Natural killer cell treated with Interleukin-12 subunit alpha and Interleukin-12 subunit beta and Interleukin-15 and Interleukin-18, amount 100 ng/mL, for 72 hours (primary cell): Measurements from ENCODE around the gene DNHD1. TPM values are rescaled to one million over a fixed set of nuclear protein-coding genes. Genes with fewer than 3 reads are reported as not detected.

Experiments
- ATAC-seq, 2 donors: fragments of 150-1000 bp; cut with Tn5 transposase in 1 of 2; sonication (Bioruptor Pico), chemical (Tn5 transposase) in 1 of 2; 2 replicates each; pipeline ENCODE4 v1.10.0; 2021
- DNase-seq: peaks from one replicate; pipeline ENCODE4 v3.0.0; 2022; ENCODE audit warnings: low spot score
- H3K27ac Mint-ChIP-seq, 2 donors: 1 replicate in 1 of 2; 2 replicates in 1 of 2; pipeline ENCODE4 v1.8.0; 2022; ENCODE audit warnings: mixed read lengths in 2 of 2, mild to moderate bottlenecking in 1 of 2, moderate library complexity in 1 of 2
- H3K27me3 Mint-ChIP-seq, 2 donors: 1 replicate in 1 of 2; 2 replicates in 1 of 2; pipeline ENCODE4 v1.8.0; 2022; ENCODE audit warnings: mixed read lengths in 2 of 2
- H3K36me3 Mint-ChIP-seq: one replicate; pipeline ENCODE4 v1.8.0; 2022; ENCODE audit warnings: mixed read lengths
- H3K4me1 Mint-ChIP-seq, 2 donors: 1 replicate in 1 of 2; 2 replicates in 1 of 2; pipeline ENCODE4 v1.8.0; 2022; ENCODE audit warnings: low read depth in 2 of 2, mixed read lengths in 2 of 2, mild to moderate bottlenecking in 1 of 2
- H3K4me3 Mint-ChIP-seq: one replicate; pipeline ENCODE4 v1.8.0; 2022; ENCODE audit warnings: mixed read lengths
- H3K9me3 Mint-ChIP-seq: 2 replicates; pipeline ENCODE4 v1.8.0; 2022; ENCODE audit warnings: mixed read lengths
- total RNA-seq, 2 donors: library from RNA; stranded (reverse); gene quantifications; one replicate each; pipeline ENCODE4 v1.2.3, GENCODE V29; 2022

The DNHD1 gene
- total RNA-seq, 2 donors from 2014 or later, result 22.4 to 53.6 TPM

- H3K36me3 Mint-ChIP-seq, result peaks cover 10% of the 10 kb centered on the region
- H3K4me1 Mint-ChIP-seq, result peaks cover 19 to 20% of the 10 kb centered on the region in 2 donors
- no peaks in the 10 kb centered on the region for H3K27me3 Mint-ChIP-seq
- no peak overlapping the region for H3K4me3 Mint-ChIP-seq
- peak; percentile 23 for DNase-seq
- no peaks in the 10 kb centered on the region for H3K9me3 Mint-ChIP-seq
- no peak for ATAC-seq
- peak overlapping the region; percentile 3 to 58 for H3K27ac Mint-ChIP-seq
Observed at GRCh38 chr11:6615882-6616585, 119.0 kb downstream of the DNHD1 start.

DNA sequence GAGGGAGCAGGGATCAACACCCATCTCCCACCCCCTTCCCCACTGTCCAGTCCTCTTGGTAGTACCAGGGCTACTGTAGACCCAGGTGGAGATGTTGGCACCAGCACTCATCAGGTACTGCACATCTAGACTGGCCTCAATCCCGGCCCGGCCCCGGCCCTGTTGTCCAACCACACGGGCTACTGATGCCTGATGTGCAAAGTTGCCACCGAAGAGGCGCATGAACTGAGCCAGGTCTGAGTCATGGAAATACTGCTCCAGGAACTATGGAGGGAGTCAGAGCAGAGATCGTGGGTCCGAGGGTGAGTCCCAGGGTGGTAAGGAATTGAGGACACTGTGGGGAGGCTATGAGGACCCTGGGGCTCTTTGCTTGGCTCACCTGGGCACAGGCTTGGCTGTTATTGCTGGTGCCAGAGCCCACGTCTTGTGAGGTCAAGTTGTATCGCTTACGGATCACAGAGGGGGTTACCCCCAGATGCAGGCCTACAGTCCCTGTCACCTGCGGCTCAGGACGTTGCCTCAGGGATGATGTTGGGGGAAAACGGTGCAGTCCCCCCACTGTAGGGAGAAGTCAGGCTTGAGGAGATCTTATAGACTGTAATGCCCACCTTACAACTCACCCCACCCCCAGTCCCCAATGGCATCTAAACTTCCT lies 119.6 kb downstream of the DNHD1 start:
- H3K4me3 Mint-ChIP-seq, result peak overlapping the region; percentile 55
- peaks cover 10% of the 10 kb centered on the region for H3K36me3 Mint-ChIP-seq
- no peaks in the 10 kb centered on the region for H3K9me3 Mint-ChIP-seq
- peak overlapping the region; percentile 0 to 58 for H3K27ac Mint-ChIP-seq
- peaks cover 14 to 15% of the 10 kb centered on the region in 2 donors for H3K4me1 Mint-ChIP-seq
- DNase-seq, result peak; percentile 55
- no peaks in the 10 kb centered on the region for H3K27me3 Mint-ChIP-seq
- ATAC-seq, result no peak

GRCh38 chr11:6617315-6617781 lies 120.3 kb downstream of the DNHD1 start:
- H3K27ac Mint-ChIP-seq, result no peak overlapping the region
- peak; percentile 51 for DNase-seq
- H3K27me3 Mint-ChIP-seq, result no peaks in the 10 kb centered on the region
- H3K36me3 Mint-ChIP-seq, result peaks cover 10% of the 10 kb centered on the region
- H3K9me3 Mint-ChIP-seq, result no peaks in the 10 kb centered on the region
- no peak overlapping the region for H3K4me3 Mint-ChIP-seq
- H3K4me1 Mint-ChIP-seq, result peaks cover 14 to 15% of the 10 kb centered on the region in 2 donors
- ATAC-seq, result no peak

- no peaks in the 10 kb centered on the region for H3K9me3 Mint-ChIP-seq
- ATAC-seq (peak; percentile 66 to 76), DNase-seq (peak; percentile 83)
- no peak overlapping the region for H3K4me3 Mint-ChIP-seq
- no peak overlapping the region for H3K27ac Mint-ChIP-seq
- peaks cover 10% of the 10 kb centered on the region for H3K36me3 Mint-ChIP-seq
- H3K4me1 Mint-ChIP-seq, result peaks cover 14 to 15% of the 10 kb centered on the region in 2 donors
- H3K27me3 Mint-ChIP-seq, result no peaks in the 10 kb centered on the region
Observed at GRCh38 chr11:6618117-6619003, 121.3 kb downstream of the DNHD1 start.

DNA sequence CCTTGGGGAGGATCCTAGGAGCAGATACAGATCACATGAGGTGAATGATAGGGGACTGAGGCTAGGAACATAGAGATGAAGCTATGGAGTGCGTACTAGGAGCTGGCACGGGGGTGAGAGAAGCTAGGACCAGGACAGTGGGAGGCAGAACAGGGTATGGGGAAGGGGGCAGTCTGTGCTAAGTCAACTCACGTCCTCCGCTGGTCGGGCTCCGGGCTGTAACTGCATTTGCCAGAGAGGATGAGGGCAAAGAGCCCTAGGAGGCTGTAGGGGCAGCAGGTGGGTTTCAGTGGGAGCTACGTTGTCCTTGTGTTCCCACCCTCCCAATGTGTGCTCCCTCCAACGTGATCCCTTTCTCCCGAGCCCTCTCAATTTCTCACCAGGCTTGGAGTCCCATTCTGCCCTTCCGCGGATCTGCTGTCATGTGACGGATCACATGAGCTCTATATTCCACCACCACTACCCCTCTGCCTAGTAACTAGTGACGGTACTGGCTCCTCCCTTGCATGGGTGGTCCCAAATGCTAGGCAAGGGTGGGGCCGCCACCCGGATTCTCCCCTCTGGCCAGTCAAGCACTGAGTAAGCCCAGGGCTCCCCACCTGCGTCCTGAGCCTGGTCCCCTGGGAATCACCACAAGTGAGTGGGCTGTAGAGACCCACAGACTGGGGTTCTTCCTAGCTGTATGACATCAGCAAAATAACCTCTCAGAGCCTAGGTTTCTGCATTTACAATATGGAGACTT lies 122.1 kb downstream of the DNHD1 start, which contains the start of gene TPP1:
TPP1 (minus strand) TSS at position 419 of the 742 bp plus-strand sequence; CDS start at position 397, 22 bp downstream.
- Mint-ChIP-seq H3K27me3 (no peaks in the 10 kb centered on the region), H3K36me3 (peaks cover 10% of the 10 kb centered on the region), H3K4me3 (no peak within 1 kb of the TSS), H3K4me1 (peaks cover 14 to 15% of the 10 kb centered on the region in 2 donors), H3K9me3 (no peaks in the 10 kb centered on the region), H3K27ac (no peak within 1 kb of the TSS)
- DNase-seq (peak; percentile 93), ATAC-seq (peak; percentile 96 to 98)

DNA sequence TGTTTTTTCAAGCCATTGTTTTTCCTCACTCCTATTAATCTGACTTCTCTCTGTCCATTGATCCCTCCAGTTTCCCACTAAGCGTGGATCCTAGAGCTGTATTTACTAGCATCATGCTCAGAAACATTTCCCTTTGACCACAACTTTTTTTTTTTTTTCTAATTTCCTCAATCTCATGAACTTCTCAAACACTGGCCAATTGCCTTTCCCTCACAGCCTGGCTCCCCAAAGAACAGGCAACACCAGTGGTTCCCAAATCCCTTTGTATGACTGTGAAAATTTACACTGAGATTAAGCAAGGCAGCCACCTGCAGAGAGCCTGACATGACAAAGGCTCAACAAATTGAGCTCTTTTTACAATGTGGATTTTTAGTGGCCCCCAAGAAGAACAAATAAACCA lies 123.6 kb downstream of the DNHD1 start:
- no peaks in the 10 kb centered on the region for H3K27me3 Mint-ChIP-seq
- H3K36me3 Mint-ChIP-seq, result peaks cover 5% of the 10 kb centered on the region
- no peak overlapping the region for H3K4me3 Mint-ChIP-seq
- H3K9me3 Mint-ChIP-seq, result no peaks in the 10 kb centered on the region
- H3K27ac Mint-ChIP-seq, result no peak overlapping the region
- ATAC-seq (no peak), DNase-seq (no peak)
- peaks cover 11 to 14% of the 10 kb centered on the region in 2 donors for H3K4me1 Mint-ChIP-seq

Other genes starting within 250 kb of the DNHD1 start
- gene CCKBR, start 237.4 kb upstream of the DNHD1 start, total RNA-seq, result not detected
- gene CAVIN3, start 176.8 kb upstream of the DNHD1 start, total RNA-seq, result under 1 TPM in 1 of 2 donors, not detected in 1; 0.78 TPM
- gene SMPD1, start 106.8 kb upstream of the DNHD1 start, total RNA-seq, result 10 to 100 TPM; 26.4 to 29.1 TPM
- gene APBB1, start 78.2 kb upstream of the DNHD1 start, total RNA-seq, result 10 to 100 TPM; 25.5 to 27.5 TPM
- under 1 TPM; 0.76 to 0.92 TPM for gene HPX, start 56.3 kb upstream of the DNHD1 start, total RNA-seq
- 1 to 10 TPM; 6.1 to 7.7 TPM for gene TRIM3, start 23.3 kb upstream of the DNHD1 start, total RNA-seq
- gene ARFIP2, start 15.9 kb upstream of the DNHD1 start, total RNA-seq, result 10 to 100 TPM; 50.8 to 71.7 TPM
- 10 to 100 TPM; 44.1 to 57.4 TPM for gene TIMM10B, start 15.8 kb upstream of the DNHD1 start, total RNA-seq
- gene RRP8, start 106.3 kb downstream of the DNHD1 start, total RNA-seq, result 10 to 100 TPM; 33.8 to 42.0 TPM
- 100 to 1,000 TPM in 1 of 2 donors, 10 to 100 TPM in 1; 91.8 to 142 TPM for gene ILK, start 106.5 kb downstream of the DNHD1 start, total RNA-seq
- gene TAF10, start 114.9 kb downstream of the DNHD1 start, total RNA-seq, result 100 to 1,000 TPM; 118 to 152 TPM
- 10 to 100 TPM; 48.6 to 92.4 TPM for gene TPP1, start 122.1 kb downstream of the DNHD1 start, total RNA-seq
- gene DCHS1, start 158.5 kb downstream of the DNHD1 start, total RNA-seq, result 1 to 10 TPM in 1 of 2 donors, under 1 TPM in 1; 0.73 to 1.6 TPM
- 10 to 100 TPM; 69.1 to 70.1 TPM for gene MRPL17, start 186.1 kb downstream of the DNHD1 start, total RNA-seq